Smooth muscle cell (in vitro differentiated cells): Measurements from ENCODE around the gene KHDC3L. TPM values are rescaled to one million over a fixed set of nuclear protein-coding genes. Genes with fewer than 3 reads are reported as not detected.

Source experiments
- DNase-seq: peaks from one replicate; lab custom pipeline; 2025; ENCODE audit not compliant: unreplicated experiment; lab: John Stamatoyannopoulos, UW
- H2AFZ ChIP-seq: fragments of 200-600 bp; sonication (generic); 2 replicates; pipeline ENCODE4 v1.6.0; 2016; ENCODE audit warnings: antibody characterized with exemption, low read depth, mild to moderate bottlenecking
- H3F3A ChIP-seq: fragments of 200-600 bp; sonication (generic); 2 replicates; pipeline ENCODE4 v1.6.0; 2017; ENCODE audit warnings: antibody characterized with exemption, low read depth
- H3K27ac ChIP-seq: fragments of 200-600 bp; sonication (generic); 2 replicates; pipeline ENCODE4 v1.5.1; 2016; ENCODE audit warnings: low read depth, mild to moderate bottlenecking
- H3K27me3 ChIP-seq: fragments of 200-600 bp; sonication (generic); 2 replicates; pipeline ENCODE4 v1.6.1; 2016; ENCODE audit warnings: low read depth, mild to moderate bottlenecking
- H3K36me3 ChIP-seq: fragments of 200-600 bp; sonication (generic); 2 replicates; pipeline ENCODE4 v1.5.1; 2016; ENCODE audit warnings: low read depth
- H3K4me1 ChIP-seq: fragments of 200-600 bp; sonication (generic); 2 replicates; pipeline ENCODE4 v1.5.1; 2016; ENCODE audit warnings: low read depth
- H3K4me2 ChIP-seq: fragments of 200-600 bp; sonication (generic); 2 replicates; pipeline ENCODE4 v1.6.0; 2016; ENCODE audit warnings: mild to moderate bottlenecking
- H3K4me3 ChIP-seq: fragments of 200-600 bp; sonication (generic); 2 replicates; pipeline ENCODE4 v1.5.1; 2016; ENCODE audit warnings: mild to moderate bottlenecking
- H3K79me2 ChIP-seq: fragments of 200-600 bp; sonication (generic); 2 replicates; pipeline ENCODE4 v1.6.0; 2016; ENCODE audit warnings: low read depth, mild to moderate bottlenecking
- H3K9ac ChIP-seq: fragments of 200-600 bp; sonication (generic); 2 replicates; pipeline ENCODE4 v1.6.0; 2016; ENCODE audit warnings: low read depth
- H3K9me3 ChIP-seq: fragments of 200-600 bp; sonication (generic); replicated peaks from 2 replicates; pipeline ENCODE4 v1.5.1; 2016; ENCODE audit warnings: low read depth
- H4K20me1 ChIP-seq: fragments of 200-600 bp; sonication (generic); 2 replicates; pipeline ENCODE4 v1.6.0; 2016; ENCODE audit warnings: low read depth
- CTCF ChIP-seq: fragments of 200-600 bp; sonication (generic); IDR thresholded peaks from 2 replicates; pipeline ENCODE4 v1.5.1; 2017; ENCODE audit warnings: borderline replicate concordance, mild to moderate bottlenecking, antibody characterized with exemption; ENCODE audit not compliant: insufficient read depth, poor library complexity, severe bottlenecking
- WGBS: methylation state at CpG from one replicate; pipeline ENCODE4 v1.1.7; 2016; ENCODE audit warnings: low lambda C conversion rate; 5-methylcytosine and 5-hydroxymethylcytosine counted together
- polyA plus RNA-seq: library from polyadenylated mRNA; unstranded; fragments of >200 nt; fragmentation: Nextera tagmentation; extraction: Ambion mirVana; gene quantifications from 2 replicates; pipeline ENCODE4 v1.2.1, GENCODE V29; 2016
- total RNA-seq: library from RNA; depleted of rRNA; stranded (reverse); fragments of >200 nt; gene quantifications from 2 replicates; pipeline ENCODE4 v1.2.3, GENCODE V29; 2014

Gene KHDC3L
- total and polyA plus RNA-seq, 2 experiments from 2014 or later, result not detected

DNA sequence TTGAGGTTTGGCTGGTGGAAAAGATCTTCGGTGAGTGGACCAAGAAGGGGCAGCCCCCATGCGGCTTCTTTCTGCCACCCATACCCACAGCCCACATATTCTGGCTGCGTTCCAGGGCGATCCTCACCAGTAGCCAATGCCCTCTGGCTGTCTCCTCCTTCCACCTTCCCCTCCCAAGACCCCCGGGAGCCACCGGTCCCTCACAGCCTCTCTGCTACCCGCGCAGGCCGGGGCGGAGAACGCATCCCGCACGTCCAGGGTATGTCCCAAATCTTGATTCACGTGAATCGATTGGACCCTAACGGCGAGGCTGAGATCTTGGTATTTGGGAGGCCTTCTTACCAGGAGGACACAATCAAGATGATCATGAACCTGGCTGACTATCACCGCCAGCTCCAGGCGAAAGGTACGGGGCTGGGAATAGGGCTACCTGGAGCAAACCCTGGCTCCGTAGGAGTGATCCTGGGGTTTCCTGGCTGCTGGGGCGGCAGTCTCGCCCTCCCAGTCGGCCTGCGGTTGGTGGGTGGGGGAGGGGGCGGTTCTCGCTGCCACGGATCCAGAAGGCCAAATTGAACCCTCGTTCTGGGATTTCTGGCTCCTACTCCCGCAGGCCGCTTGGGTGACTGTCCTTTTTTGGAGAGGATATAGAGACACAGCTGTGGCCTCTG is 545 bp downstream of the KHDC3L start:
- H3K79me2 ChIP-seq, result no peaks in the 10 kb centered on the region
- H3K4me2 ChIP-seq, result no peak overlapping the region
- no peaks in the 10 kb centered on the region for H3K4me1 ChIP-seq
- H2AFZ ChIP-seq, result no peak overlapping the region
- H4K20me1 ChIP-seq, result no peaks in the 10 kb centered on the region
- 96% methylated on average over 31 of the region's 31 CpGs for WGBS
- no peaks in the 10 kb centered on the region for H3K9me3 ChIP-seq
- H3F3A ChIP-seq, result no peaks in the 10 kb centered on the region
- H3K27me3 ChIP-seq, result no peaks in the 10 kb centered on the region
- H3K27ac ChIP-seq, result no peak overlapping the region
- TF ChIP-seq CTCF, result no peak
- no peak overlapping the region for H3K4me3 ChIP-seq
- no peak overlapping the region for H3K9ac ChIP-seq
- DNase-seq, result no peak
- no peaks in the 10 kb centered on the region for H3K36me3 ChIP-seq

DNA sequence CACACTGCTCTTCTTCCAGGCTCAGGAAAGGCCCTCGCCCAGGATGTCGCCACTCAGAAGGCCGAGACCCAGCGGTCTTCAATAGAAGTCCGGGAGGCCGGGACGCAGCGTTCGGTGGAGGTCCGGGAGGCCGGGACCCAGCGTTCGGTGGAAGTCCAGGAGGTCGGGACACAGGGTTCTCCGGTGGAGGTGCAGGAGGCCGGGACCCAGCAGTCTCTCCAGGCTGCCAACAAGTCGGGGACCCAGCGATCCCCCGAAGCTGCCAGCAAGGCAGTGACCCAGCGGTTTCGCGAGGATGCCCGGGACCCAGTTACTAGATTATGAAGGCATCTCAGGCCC is 1.0 kb downstream of the KHDC3L start:
- Histone ChIP-seq H3K4me1 (no peaks in the 10 kb centered on the region), H3K4me2 (no peak overlapping the region), H2AFZ (no peak overlapping the region), H3F3A (no peaks in the 10 kb centered on the region), H3K27ac (no peak overlapping the region), H4K20me1 (no peaks in the 10 kb centered on the region), H3K9me3 (no peaks in the 10 kb centered on the region), H3K9ac (no peak overlapping the region), H3K27me3 (no peaks in the 10 kb centered on the region), H3K79me2 (no peaks in the 10 kb centered on the region), H3K4me3 (no peak overlapping the region), H3K36me3 (no peaks in the 10 kb centered on the region)
- WGBS, result 98% methylated on average over 23 of the region's 23 CpGs
- no peak for DNase-seq
- TF ChIP-seq CTCF, result no peak

- H3K27me3 ChIP-seq, result no peaks in the 10 kb centered on the region
Observed at GRCh38 chr6:73364121-73364520, 1.7 kb downstream of the KHDC3L start.

More at GRCh38 chr6:73364121-73364520, 1.7 kb downstream of the KHDC3L start:
- Histone ChIP-seq H3K9me3 (no peaks in the 10 kb centered on the region), H3K4me1 (no peaks in the 10 kb centered on the region), H3K36me3 (no peaks in the 10 kb centered on the region), H3K79me2 (no peaks in the 10 kb centered on the region), H3K4me2 (no peak overlapping the region), H3K4me3 (no peak overlapping the region), H3F3A (no peaks in the 10 kb centered on the region), H4K20me1 (no peaks in the 10 kb centered on the region), H3K27ac (no peak overlapping the region), H3K9ac (no peak overlapping the region), H2AFZ (no peak overlapping the region)
- 94% methylated on average over 14 of the region's 14 CpGs for WGBS
- DNase-seq, result no peak
- TF ChIP-seq CTCF, result no peak
